HepG2 (cell line): ENCODE data around the gene GARS1. TPM values are rescaled to one million over a fixed set of nuclear protein-coding genes. Genes with fewer than 3 reads are reported as not detected.

Source experiments
- ATAC-seq: fragments of 200-7000 bp; cut with Tn5 transposase; 3 replicates; pipeline ENCODE4 v1.9.1; 2020; ENCODE audit warnings: mild to moderate bottlenecking, moderate library complexity
- BruUV-seq: library from RNA; stranded (reverse); fragments of 400-500 nt; replicated peaks from 2 replicates; lab custom pipeline; 2021; lab: Mats Ljungman, UMichigan
- CTCF ChIA-PET: fragments of 300-600 bp; formaldehyde crosslinking; extraction: SDS; loops from one replicate; lab custom pipeline; 2021; ENCODE audit warnings: low total read pairs, inconsistent platforms, low intra/inter-chr PET ratio; lab: Yijun Ruan, JAX
- POLR2A ChIA-PET: fragments of 350-600 bp; sonication (Branson Sonifier 250); formaldehyde crosslinking; loops from one replicate; lab custom pipeline; 2020; ENCODE audit warnings: antibody characterized with exemption, inconsistent platforms; lab: Yijun Ruan, JAX
- DNase-seq: peaks from one replicate; pipeline ENCODE4 v3.0.0-alpha.2; 2015; ENCODE audit warnings: low spot score
- FAIRE-seq: peaks from 3 replicates; lab custom pipeline; 2011; peaks lifted over from hg19 to GRCh38; lab: Jason Lieb, UNC
- H2AFZ ChIP-seq: one replicate; pipeline ENCODE4 v1.6.1; 2011; ENCODE audit warnings: low read length, inconsistent platforms
- H3K27ac ChIP-seq: fragments of 300-600 bp; 3 replicates; pipeline ENCODE4 v1.8.0; 2011; ENCODE audit warnings: mixed run types, mild to moderate bottlenecking, mixed read lengths, low read length, inconsistent platforms; ENCODE audit not compliant: insufficient read depth; ENCODE audit errors: extremely low read length
- H3K27me3 ChIP-seq, 2 experiments: fragments of 200-600 bp in 1 of 2; 2 replicates in 1 of 2; 3 replicates in 1 of 2; pipeline versions ENCODE4 v1.6.0 to v1.8.0; 2011; ENCODE audit warnings: low read length in 2 of 2, mild to moderate bottlenecking in 2 of 2, moderate library complexity in 2 of 2, inconsistent platforms in 1 of 2; ENCODE audit not compliant: insufficient read depth in 2 of 2, control insufficient read depth in 1 of 2
- H3K36me3 ChIP-seq, 2 experiments: fragments of 200-600 bp in 1 of 2; replicated peaks in 1 of 2; 2 replicates in 1 of 2; 3 replicates in 1 of 2; pipeline versions ENCODE4 v1.5.1 to v1.8.0; 2011; ENCODE audit warnings: low read length in 2 of 2, inconsistent platforms in 1 of 2; ENCODE audit not compliant: insufficient read depth in 2 of 2, control insufficient read depth in 1 of 2
- H3K4me1 ChIP-seq: 2 replicates; pipeline ENCODE4 v1.5.1; 2012; ENCODE audit warnings: low read length, inconsistent platforms; ENCODE audit not compliant: insufficient read depth
- H3K4me2 ChIP-seq: 2 replicates; pipeline ENCODE4 v1.6.0; 2011; ENCODE audit warnings: low read depth, low read length, inconsistent platforms
- H3K4me3 ChIP-seq, 3 experiments: fragments of 200-600 bp in 1 of 3; sonication (generic), shearing (Covaris generic) in 1 of 3; replicated peaks in 1 of 3; 2 replicates each; pipeline ENCODE4 v1.5.1; 2011 to 2016; ENCODE audit warnings: low read length in 3 of 3, inconsistent platforms in 2 of 3, low read depth in 2 of 3, mild to moderate bottlenecking in 2 of 3, control low read depth in 1 of 3, mixed read lengths in 1 of 3; ENCODE audit not compliant: insufficient read depth in 1 of 3
- H3K79me2 ChIP-seq: one replicate; pipeline ENCODE4 v1.6.1; 2011; ENCODE audit warnings: low read length, inconsistent platforms; ENCODE audit not compliant: insufficient read depth
- H3K9ac ChIP-seq: 2 replicates; pipeline ENCODE4 v1.6.0; 2011; ENCODE audit warnings: mild to moderate bottlenecking, low read depth, low read length, inconsistent platforms; ENCODE audit not compliant: insufficient read depth
- H3K9me3 ChIP-seq: 2 replicates; pipeline ENCODE4 v1.5.1; 2012; ENCODE audit warnings: mild to moderate bottlenecking, low read length
- H4K20me1 ChIP-seq: 2 replicates; pipeline ENCODE4 v1.6.0; 2011; ENCODE audit warnings: inconsistent platforms, mild to moderate bottlenecking, low read length, moderate library complexity; ENCODE audit not compliant: insufficient read depth
- GABPB1 ChIP-seq: IDR thresholded peaks from 2 replicates; pipeline ENCODE4 v1.6.1; 2016; ENCODE audit warnings: mild to moderate bottlenecking, missing genetic modification reagents, moderate library complexity, missing compliant biosample characterization
- SOX13 ChIP-seq, 3 experiments: fragments of 450-650 bp in 1 of 3; sonication (generic) in 1 of 3; formaldehyde crosslinking in 1 of 3; IDR thresholded peaks in 2 of 3; conservative IDR thresholded peaks in 1 of 3; 2 replicates each; pipeline versions ENCODE4 v1.5.0 to v1.6.1; 2016 to 2020; ENCODE audit warnings: antibody characterized with exemption in 1 of 3, mild to moderate bottlenecking in 1 of 3, missing compliant biosample characterization in 1 of 3, missing genetic modification reagents in 1 of 3, moderate library complexity in 1 of 3
- ZC3H4 ChIP-seq: sonication (generic); formaldehyde crosslinking; IDR thresholded peaks from 2 replicates; pipeline ENCODE4 v1.4.0; 2020; ENCODE audit warnings: missing genetic modification reagents, borderline replicate concordance
- ZNF407 ChIP-seq: sonication (generic); formaldehyde crosslinking; IDR thresholded peaks from one replicate; pipeline ENCODE4 v1.5.1; 2020; ENCODE audit warnings: mild to moderate bottlenecking, missing genetic modification reagents; ENCODE audit errors: not compliant biosample characterization
- ZZZ3 ChIP-seq: sonication (generic); formaldehyde crosslinking; IDR thresholded peaks from 2 replicates; pipeline ENCODE4 v1.4.0; 2020; ENCODE audit warnings: missing genetic modification reagents, mild to moderate bottlenecking, borderline replicate concordance
- WGBS: methylation state at CpG from one replicate; pipeline ENCODE4 v1.1.6; 2017; ENCODE audit warnings: low lambda C conversion rate; 5-methylcytosine and 5-hydroxymethylcytosine counted together
- in situ Hi-C: cut with HindIII; loops from 2 replicates; pipeline ENCODE4 v1.10.0; 2017; ENCODE audit warnings: low pct_unique_long_range_greater_than_20kb; ENCODE audit not compliant: extremely low pct_ligation_motif_present
- intact Hi-C: fragments of 100-400 bp; cut with micrococcal nuclease; formaldehyde crosslinking; loops from one replicate; pipeline ENCODE4 v1.10.0; 2022; ENCODE audit not compliant: unreplicated experiment
- polyA plus RNA-seq, 8 experiments: library from polyadenylated mRNA; depleted of rRNA in 3 of 8; stranded (reverse) in 7 of 8; unstranded in 1 of 8; fragments of >200 nt; fragmentation: Illumina TruSeq in 4 of 8; extraction: Trizol in 4 of 8; gene quantifications; 2 replicates each; pipeline versions ENCODE4 v1.2.1 to v1.2.3, GENCODE V29; 2011 to 2016; ENCODE audit warnings: low read depth in 4 of 8, missing spikeins in 1 of 8, mixed read lengths in 1 of 8; ENCODE audit not compliant: insufficient read depth in 1 of 8
- total RNA-seq, 5 experiments: library from RNA; depleted of rRNA; stranded (reverse); fragments of >200 nt; fragmentation: Illumina TruSeq; extraction: Trizol; gene quantifications; 2 replicates each; pipeline ENCODE4 v1.2.3, GENCODE V29; 2016; ENCODE audit warnings: low read depth in 1 of 5

Gene GARS1
- total and polyA plus RNA-seq, 2 of the 13 experiments (the other 11 are each of a cell fraction or from before 2014, with no cell fraction given): 140 to 460 TPM

DNA sequence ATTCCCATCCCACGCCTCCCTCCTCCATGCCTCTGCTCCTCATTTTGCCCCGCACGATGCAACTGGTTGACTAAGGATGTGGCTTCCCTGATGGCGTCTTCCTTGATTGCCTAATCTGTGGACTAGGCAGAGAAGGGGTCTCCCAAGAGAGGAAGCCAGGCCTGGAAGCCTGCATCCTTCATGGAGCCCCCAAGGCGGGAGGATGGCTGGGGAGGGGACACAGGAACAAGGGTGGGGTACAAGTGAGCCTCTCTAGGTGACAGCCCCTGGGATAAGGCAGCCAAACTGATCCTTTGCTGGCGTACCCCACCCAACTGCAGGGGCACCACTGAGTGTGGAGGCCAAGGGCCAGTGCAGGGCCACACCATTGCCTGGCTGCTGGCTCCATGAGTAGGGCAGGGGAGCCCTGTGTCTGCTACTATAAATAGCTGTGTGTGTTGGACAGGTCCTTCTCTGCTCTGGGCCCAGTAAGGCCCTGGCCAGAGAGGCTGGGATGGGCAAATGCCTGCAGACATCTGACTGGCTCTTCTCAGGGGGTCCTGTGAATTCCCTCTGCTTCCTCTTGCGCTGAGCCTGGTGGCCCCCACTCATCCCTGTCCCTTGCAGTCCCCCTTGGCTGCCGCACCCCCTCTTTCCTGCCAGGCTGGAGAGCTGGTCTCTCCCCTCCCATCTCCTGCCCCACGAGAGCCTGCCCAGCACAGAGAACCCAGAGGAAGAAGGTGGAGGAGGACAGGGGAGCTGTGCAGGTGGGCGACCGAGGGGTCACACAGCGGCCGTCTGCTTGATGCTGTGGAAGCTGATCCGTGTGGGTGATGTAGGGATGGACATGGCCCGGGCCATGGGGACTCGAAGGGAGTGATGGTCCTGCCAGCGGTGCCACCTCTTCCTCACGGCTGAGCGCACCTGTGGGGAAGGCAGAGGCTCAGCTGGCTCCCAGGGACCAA lies 58.3 kb downstream of the GARS1 start:
- Histone ChIP-seq H3K27me3 (peaks cover 1 to 2% of the 10 kb centered on the region in 2 experiments; a peak in 1 of 5 replicates), H3K36me3 (no peaks in the 10 kb centered on the region), H4K20me1 (no peaks in the 10 kb centered on the region), H3K9me3 (no peaks in the 10 kb centered on the region), H3K4me1 (peaks cover 11% of the 10 kb centered on the region), H3K79me2 (no peaks in the 10 kb centered on the region), H3K4me3 (no peak overlapping the region), H3K4me2 (no peak overlapping the region), H2AFZ (no peak overlapping the region), H3K9ac (no peak overlapping the region), H3K27ac (no peak overlapping the region)
- ChIA-PET POLR2A (no interaction called here), CTCF (no interaction called here)
- no peak for TF ChIP-seq SOX13 (IDR thresholded peaks at IDR 0.05)
- TF ChIP-seq SOX13 (CRISPR knock-in tag; conservative IDR thresholded peaks at IDR 0.05 in 1 of 2, IDR thresholded peaks at IDR 0.05 in 1 of 2): no peak
- WGBS: 34% methylated on average over 11 of the region's 19 CpGs
- intact Hi-C loops: no loop called here
- no peak for FAIRE-seq
- no peak for DNase-seq
- ATAC-seq: no peak
- no TSS peak for BruUV-seq
- in situ Hi-C loops: no loop called here

DNA sequence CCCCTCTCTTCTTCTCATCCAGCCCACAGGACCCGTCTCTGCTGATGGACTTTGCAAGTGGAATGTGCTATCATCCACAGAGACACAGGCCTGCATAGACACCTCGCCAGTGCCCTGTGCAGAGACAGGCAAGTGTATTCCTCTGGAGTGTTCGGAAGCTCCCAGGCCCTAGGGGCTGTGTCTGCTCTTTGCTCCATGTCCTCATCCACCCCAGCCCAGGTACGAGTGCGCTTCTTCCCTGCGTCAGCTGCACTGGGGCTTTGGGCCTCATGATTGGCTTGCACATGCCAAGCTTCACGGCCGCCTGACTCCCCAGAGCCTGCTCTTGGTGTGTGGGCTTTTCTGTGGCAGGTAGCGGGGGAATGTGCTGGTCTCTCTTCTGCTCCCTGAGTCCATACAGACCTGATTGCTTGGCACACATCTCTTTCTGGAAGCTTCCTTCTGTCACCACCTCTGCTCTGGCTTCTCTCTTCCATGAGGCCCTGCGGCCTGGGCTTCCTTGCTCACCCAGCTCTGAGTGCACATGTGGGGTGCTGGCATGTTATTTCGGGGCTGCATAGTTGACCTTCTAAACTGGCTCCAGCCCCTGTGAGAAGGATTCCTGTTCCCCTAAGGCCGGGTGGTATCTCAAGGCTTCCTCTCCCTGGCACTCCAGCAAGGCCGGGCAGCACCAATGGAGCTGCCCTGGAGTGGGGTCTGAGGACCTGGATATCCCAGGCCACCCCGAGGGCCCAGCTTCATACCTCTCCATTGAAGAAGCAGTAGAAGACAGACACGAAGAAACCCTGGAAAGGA lies 59.8 kb downstream of the GARS1 start:
- Histone ChIP-seq H3K9me3 (no peaks in the 10 kb centered on the region), H3K4me2 (no peak overlapping the region), H3K27ac (no peak overlapping the region), H4K20me1 (no peaks in the 10 kb centered on the region), H3K4me1 (peaks cover 11% of the 10 kb centered on the region), H3K27me3 (peaks cover under 1 to 2% of the 10 kb centered on the region in 2 experiments; a peak in 1 of 5 replicates), H3K9ac (no peak overlapping the region), H3K4me3 (no peak overlapping the region), H3K79me2 (no peaks in the 10 kb centered on the region), H2AFZ (no peak overlapping the region), H3K36me3 (no peaks in the 10 kb centered on the region)
- 32% methylated on average over 12 of the region's 15 CpGs for WGBS
- in situ Hi-C loops (no loop called here), intact Hi-C loops (no loop called here)
- ChIA-PET POLR2A (no interaction called here), CTCF (no interaction called here)
- FAIRE-seq: no peak
- DNase-seq: no peak
- no peak for ATAC-seq
- no TSS peak for BruUV-seq
- no peak for TF ChIP-seq ZZZ3 (CRISPR knock-in tag)
- TF ChIP-seq ZC3H4 (CRISPR knock-in tag): no peak
- no peak for TF ChIP-seq ZNF407 (CRISPR knock-in tag)
- TF ChIP-seq GABPB1 (CRISPR knock-in tag): no peak
